Activated naive CD4-positive, alpha-beta T cell treated with anti-CD3 and anti-CD28 coated beads, Interleukin-2, amount 50 U/mL, for 24 hours (primary cell): Measurements from ENCODE around the gene CCDC187.
"Not testable (repeated sequence)": the region's sequence is repeated elsewhere in the genome, so short reads cannot be mapped to it uniquely, and the experiment has no call there.

Experiments used
- H3K27ac Mint-ChIP-seq: one replicate; pipeline ENCODE4 v1.8.0; 2021; ENCODE audit warnings: mild to moderate bottlenecking, mixed read lengths
- H3K27me3 Mint-ChIP-seq: one replicate; pipeline ENCODE4 v1.8.0; 2021; ENCODE audit warnings: mixed read lengths
- H3K36me3 Mint-ChIP-seq: one replicate; pipeline ENCODE4 v1.8.0; 2021; ENCODE audit warnings: mixed read lengths
- H3K4me1 Mint-ChIP-seq: one replicate; pipeline ENCODE4 v1.8.0; 2021; ENCODE audit warnings: mixed read lengths
- H3K4me3 Mint-ChIP-seq: one replicate; pipeline ENCODE4 v1.8.0; 2021; ENCODE audit warnings: mild to moderate bottlenecking, mixed read lengths
- H3K9me3 Mint-ChIP-seq: one replicate; pipeline ENCODE4 v1.8.0; 2021; ENCODE audit warnings: mixed read lengths

CCDC187 gene

DNA sequence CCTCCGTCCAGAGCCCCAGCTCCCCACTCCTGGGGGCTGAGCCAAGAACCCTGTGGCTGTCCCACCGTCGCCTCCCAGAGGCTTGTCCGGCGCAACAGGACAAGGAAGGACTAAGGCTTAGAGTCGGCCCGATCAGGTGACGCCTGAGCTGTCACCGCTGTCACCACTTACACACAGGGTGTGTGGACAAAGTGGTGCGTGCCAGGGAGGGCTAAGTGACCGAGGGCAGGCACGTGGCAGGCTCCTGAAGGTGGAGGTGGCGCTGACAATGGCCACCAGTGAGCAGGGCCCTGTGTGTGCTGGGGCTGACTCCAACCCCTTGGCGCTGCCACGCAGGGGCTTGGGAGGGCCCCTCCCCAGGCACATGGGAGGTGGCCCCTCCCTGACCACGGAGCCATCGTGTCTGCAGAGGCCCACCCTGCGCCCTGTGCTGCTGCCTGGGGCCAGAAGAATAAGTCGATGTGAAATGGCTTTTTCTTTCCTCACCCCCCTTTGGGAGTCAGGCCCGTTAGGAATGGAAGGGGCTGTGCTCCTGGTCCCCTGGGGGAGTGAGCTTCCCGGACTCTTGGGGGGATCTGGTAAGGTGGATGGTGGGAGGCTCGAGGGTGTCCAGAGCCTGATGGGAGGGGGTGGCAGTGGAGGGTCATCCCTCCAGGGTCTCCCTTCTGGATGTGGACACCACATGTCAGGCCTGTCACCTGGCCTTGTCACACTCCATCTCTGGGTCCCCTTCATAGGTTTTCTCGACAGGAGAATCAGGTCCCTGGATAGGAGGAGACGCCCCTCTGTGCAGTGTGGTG lies 20.8 kb upstream of the CCDC187 start:
- Mint-ChIP-seq H3K9me3 (no peaks in the 10 kb centered on the region), H3K4me1 (peaks cover 4% of the 10 kb centered on the region), H3K27ac (no peak overlapping the region), H3K27me3 (no peaks in the 10 kb centered on the region), H3K4me3 (no peak overlapping the region), H3K36me3 (no peaks in the 10 kb centered on the region)

DNA sequence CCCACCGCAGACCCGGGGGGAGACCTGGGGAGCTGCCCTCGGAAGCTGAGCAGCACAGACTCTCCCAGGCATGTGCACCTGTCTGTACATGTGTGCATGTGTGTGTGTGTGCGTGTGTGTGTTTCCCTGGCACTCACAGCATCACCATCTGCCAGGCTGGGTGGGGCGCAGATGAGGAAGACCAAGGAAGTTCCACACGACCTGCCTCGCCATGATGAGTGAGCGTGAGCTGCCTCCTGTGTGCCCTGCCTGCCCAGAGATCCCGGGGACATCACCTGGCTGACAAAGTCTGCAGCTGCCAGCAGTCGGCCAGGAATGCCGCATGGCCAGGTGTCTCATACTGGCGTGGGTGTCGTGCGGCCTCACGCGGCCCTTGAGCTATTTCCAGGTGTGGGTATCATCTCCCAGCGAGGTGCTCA lies 19.5 kb upstream of the CCDC187 start:
- Mint-ChIP-seq H3K27me3 (no peaks in the 10 kb centered on the region), H3K27ac (no peak overlapping the region), H3K36me3 (no peaks in the 10 kb centered on the region), H3K9me3 (no peaks in the 10 kb centered on the region), H3K4me3 (no peak overlapping the region), H3K4me1 (no peaks in the 10 kb centered on the region)

DNA sequence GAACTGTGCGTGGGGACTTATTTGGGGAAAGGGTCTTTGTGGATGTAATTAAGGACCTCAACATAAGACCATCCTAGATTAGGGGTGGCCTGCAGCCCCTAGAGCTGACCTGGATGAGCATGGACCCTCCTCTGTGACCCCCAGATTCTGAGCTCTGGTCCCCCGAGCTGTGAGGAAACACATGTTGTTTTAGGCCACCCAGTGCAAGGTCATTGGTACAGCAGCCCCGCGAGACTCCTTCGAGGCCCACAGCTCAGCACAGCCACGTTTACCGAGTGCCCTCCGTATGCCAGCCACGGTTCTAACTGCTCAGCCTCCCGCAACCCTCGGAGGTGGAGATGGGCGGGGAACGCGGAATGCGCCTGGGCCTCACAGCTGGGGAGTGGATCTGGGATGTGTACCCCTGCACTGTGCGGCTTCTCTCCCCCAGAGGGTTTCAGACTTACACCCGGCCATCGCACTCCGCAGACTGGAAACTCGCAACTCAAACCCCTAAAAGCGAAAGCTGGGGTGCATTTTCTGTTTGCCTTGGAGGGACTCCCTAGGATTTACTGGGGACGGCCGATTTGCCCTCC lies 18.9 kb upstream of the CCDC187 start:
- no peaks in the 10 kb centered on the region for H3K36me3 Mint-ChIP-seq
- no peaks in the 10 kb centered on the region for H3K4me1 Mint-ChIP-seq
- H3K9me3 Mint-ChIP-seq = no peaks in the 10 kb centered on the region
- no peak overlapping the region for H3K27ac Mint-ChIP-seq
- H3K4me3 Mint-ChIP-seq = no peak overlapping the region
- no peaks in the 10 kb centered on the region for H3K27me3 Mint-ChIP-seq

DNA sequence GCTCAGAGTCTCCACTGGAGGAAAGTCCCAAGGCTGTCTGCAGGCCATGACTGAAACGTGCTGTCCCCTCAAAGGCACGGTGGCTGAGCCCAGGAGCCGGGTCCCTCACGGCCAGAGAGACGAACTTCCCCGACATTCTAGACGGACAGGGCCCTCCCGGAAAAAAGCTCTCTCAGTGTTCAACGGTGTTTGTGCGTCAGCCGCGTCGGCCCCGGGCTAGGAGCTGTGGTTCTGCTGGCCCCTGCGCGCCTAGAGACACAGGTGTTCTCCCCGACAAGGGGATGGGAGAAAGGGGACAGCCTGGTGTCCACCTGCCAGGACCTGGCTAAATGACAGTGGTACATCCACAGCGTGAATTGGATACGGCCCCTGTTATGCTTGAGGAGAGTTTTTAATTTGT lies 17.7 kb upstream of the CCDC187 start:
- H3K27ac Mint-ChIP-seq = no peak overlapping the region
- no peak overlapping the region for H3K4me3 Mint-ChIP-seq
- no peaks in the 10 kb centered on the region for H3K27me3 Mint-ChIP-seq
- H3K9me3 Mint-ChIP-seq = no peaks in the 10 kb centered on the region
- no peaks in the 10 kb centered on the region for H3K4me1 Mint-ChIP-seq
- no peaks in the 10 kb centered on the region for H3K36me3 Mint-ChIP-seq

DNA sequence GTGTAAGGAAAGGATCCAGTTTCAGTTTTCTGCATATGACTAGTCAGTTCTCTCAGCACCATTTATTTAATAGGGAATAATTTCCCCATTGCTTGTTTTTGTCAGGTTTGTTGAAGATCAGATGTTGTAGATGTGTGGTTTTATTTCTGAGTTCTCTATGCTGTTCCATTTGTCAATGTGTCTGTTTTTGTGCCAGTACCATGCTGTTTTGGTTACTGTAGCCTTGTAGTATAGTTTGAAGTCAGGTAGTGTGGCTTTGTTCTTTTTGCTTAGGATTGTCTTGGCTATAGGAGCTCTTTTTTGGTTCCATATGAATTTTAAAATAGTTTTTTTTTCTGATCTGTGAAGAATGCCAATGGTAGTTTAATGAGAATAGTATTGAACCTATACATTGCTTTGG lies 17.1 kb upstream of the CCDC187 start:
- H3K4me1 Mint-ChIP-seq, H3K9me3 Mint-ChIP-seq, H3K36me3 Mint-ChIP-seq, H3K27me3 Mint-ChIP-seq, H3K4me3 Mint-ChIP-seq, H3K27ac Mint-ChIP-seq: not testable (repeated sequence)

DNA sequence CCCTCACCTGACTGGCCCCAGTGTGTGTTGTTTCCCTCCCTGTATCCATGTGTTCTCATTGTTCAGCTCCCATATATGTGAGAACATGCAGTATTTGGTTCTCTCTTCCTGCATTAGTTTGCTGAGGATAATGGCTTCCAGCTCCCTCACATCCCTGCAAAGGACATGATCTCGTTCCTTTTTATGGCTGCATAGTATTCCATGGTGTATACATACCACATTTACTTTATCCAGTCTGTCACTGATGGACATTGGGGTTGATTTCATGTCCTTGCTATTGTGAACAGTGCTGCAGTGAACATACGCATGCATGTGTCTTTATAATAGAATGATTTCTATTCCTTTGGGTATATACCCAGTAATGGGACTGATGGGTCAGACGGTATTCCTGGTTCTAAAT lies 16.1 kb upstream of the CCDC187 start:
- not testable (repeated sequence) for H3K4me3 Mint-ChIP-seq, H3K9me3 Mint-ChIP-seq, H3K4me1 Mint-ChIP-seq, H3K27me3 Mint-ChIP-seq, H3K36me3 Mint-ChIP-seq
- H3K27ac Mint-ChIP-seq = peak overlapping the region; percentile 24

DNA sequence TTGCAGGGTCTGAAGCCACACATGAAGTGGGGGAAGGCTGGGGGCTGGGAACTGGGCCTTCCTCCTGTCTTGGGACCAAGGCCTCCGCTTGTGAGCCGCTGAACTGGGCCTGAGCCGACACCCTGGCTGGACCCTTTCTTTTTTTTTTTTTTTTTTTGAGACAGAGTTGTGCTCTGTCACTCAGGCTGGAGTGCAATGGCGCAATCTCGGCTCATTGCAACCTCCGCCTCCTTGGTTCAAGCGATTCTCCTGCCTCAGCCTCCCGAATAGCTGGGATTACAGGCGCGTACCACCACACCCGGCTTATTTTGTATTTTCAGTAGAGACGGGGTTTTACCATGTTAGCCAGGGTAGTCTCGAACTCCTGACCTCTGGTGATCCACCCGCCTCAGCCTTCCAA lies 15.3 kb upstream of the CCDC187 start:
- H3K27me3 Mint-ChIP-seq, H3K36me3 Mint-ChIP-seq, H3K4me3 Mint-ChIP-seq, H3K4me1 Mint-ChIP-seq, H3K9me3 Mint-ChIP-seq, H3K27ac Mint-ChIP-seq: not testable (repeated sequence)

DNA sequence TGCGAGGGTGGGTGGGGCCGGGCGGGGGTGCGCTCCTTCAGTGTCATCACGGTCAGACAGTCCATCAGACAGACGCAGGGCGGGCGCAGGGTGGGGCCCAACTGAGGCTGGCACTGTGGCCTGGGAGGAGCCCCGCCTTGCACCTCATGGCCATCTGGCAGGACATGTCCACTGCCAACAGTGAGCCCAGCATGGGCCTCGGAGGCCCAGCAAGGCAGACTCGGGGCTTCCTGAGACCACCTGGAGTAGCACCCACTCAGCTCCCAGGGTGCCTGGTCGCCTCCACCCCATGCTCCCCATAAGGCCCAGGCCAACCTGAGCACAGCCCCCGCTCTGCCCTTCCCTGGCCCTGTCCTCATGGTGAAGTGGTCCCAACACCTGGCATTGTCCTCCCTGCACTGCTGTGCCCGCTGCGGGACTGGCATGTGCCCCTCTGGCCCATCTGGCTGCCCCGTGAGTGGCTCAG lies 14.9 kb upstream of the CCDC187 start:
- Mint-ChIP-seq H3K9me3 (no peaks in the 10 kb centered on the region), H3K27ac (no peak overlapping the region), H3K27me3 (peaks cover 2% of the 10 kb centered on the region), H3K4me1 (no peaks in the 10 kb centered on the region), H3K36me3 (no peaks in the 10 kb centered on the region), H3K4me3 (no peak overlapping the region)

DNA sequence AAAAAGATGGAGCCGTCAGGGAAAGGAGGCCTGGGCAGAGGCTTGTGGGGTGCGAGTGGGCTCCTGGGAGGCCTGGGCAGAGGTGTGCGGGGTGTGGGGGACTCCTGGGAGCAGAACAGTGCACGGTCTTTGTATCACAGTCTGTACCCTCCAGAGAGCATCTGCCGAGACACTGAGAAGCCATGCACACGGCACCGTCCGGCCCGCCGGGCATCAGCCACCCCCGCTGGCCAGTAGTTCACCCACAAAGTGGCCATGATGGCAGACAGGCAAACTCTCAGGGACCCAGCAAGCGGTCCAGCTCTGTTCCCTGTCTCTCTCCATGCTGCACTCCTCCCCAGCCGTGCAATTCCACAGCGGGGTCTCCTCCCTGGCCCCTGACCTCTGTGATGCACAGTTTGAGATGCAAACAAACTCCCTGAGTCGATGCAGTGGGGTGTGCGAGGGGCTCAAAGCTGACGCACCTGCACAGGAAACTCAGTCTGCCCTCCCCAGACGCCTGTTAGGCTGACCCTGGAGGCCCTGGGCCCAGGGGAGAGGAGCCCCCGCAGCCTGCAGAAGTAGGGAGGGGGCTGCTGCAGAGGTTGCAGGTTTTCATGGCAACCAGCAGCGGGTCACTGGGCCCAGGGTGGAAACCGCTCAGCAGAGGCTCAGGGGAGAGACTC lies 14.3 kb upstream of the CCDC187 start:
- H3K4me3 Mint-ChIP-seq = no peak overlapping the region
- no peaks in the 10 kb centered on the region for H3K4me1 Mint-ChIP-seq
- H3K36me3 Mint-ChIP-seq = no peaks in the 10 kb centered on the region
- no peak overlapping the region for H3K27ac Mint-ChIP-seq
- H3K27me3 Mint-ChIP-seq = peaks cover 2% of the 10 kb centered on the region
- no peaks in the 10 kb centered on the region for H3K9me3 Mint-ChIP-seq

DNA sequence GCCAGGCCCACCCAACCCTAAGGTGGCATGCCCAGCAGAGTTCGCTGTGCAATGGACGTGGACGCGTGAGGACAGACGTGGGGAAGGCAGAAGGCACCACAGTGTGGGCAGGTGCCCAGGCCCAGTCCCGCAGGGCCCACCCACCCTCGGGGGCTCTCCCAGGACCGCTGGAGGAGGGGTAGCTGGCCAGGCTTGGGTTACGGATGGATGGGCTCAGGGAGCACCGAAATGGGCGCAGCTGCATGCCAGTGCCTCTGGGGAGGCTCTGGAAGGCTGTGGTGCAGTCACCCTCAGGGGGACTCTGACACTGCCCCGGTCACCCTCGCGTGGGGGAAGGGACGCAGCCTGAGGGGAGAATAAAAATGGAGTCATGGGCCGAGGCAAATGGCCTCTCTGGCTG lies 13.8 kb upstream of the CCDC187 start:
- no peak overlapping the region for H3K4me3 Mint-ChIP-seq
- peaks cover 2% of the 10 kb centered on the region for H3K27me3 Mint-ChIP-seq
- no peak overlapping the region for H3K27ac Mint-ChIP-seq
- H3K9me3 Mint-ChIP-seq = no peaks in the 10 kb centered on the region
- no peaks in the 10 kb centered on the region for H3K36me3 Mint-ChIP-seq
- H3K4me1 Mint-ChIP-seq = no peaks in the 10 kb centered on the region

DNA sequence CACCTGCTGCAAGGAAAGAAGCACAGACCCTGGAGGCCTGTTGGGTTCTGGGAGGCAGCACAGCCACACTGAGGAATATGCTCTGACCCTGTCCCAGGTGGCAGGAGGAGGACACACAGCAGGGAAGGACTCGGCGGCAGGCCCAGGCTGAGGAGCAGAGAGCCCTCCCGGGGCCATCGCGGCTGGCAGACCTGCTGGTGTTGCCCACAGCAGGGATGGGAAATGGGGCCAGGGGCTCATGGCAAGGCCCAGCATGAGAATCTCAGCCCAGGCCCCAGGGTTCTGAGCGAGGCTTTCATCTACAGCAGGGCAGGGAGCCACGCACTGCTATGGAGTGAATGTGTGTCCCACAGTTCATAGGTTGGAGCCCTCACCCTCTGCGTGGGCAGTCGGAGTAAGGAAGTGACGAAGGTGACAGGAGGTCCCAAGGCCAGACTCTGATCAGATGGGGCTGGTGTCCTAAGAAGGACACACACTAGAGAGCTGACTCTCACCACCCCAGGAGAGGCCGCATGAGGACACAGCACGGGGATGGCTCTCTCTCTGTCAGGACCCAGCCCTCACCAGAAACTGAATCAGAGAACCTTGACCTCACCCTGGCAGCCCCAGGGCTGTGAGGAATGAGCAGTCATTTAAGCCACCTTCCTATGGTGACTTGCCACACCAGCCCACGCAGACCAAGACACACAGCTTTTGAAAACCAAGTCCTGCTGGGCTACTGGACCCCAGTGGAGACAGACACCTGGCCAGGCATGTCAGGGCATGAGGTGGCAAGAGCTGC lies 13.2 kb upstream of the CCDC187 start:
- Mint-ChIP-seq H3K4me3 (no peak overlapping the region), H3K9me3 (no peaks in the 10 kb centered on the region)

DNA sequence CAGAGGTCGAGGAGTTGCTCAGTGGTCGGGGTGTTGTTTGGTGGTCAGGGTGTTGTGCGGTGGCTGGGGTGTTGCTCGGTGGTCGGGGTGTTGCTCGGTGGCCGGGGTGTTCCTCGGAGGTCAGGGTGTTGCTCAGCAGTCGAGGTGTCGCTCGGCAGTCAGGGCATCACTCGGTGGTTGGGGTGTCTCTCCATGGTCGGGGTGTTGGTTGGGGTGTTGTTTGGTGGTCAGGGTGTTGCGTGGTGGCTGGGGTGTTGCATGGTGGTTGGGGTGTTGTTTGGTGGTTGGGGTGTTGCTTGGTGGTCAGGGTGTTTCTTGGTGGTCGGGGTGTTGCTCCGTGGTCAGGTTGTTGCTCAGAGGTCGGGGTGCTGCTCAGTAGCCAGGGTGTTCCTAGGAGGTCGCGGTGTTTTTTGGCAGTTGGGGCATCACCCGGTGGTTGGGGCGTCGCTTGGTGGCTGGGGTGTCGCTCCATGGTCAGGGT lies 12.4 kb upstream of the CCDC187 start:
- Mint-ChIP-seq H3K27ac (peak overlapping the region; percentile 90), H3K4me3 (no peak overlapping the region), H3K36me3 (no peaks in the 10 kb centered on the region), H3K4me1 (no peaks in the 10 kb centered on the region), H3K9me3 (no peaks in the 10 kb centered on the region), H3K27me3 (peaks cover 2% of the 10 kb centered on the region)

More for the DNA sequence above, 13.2 kb upstream of the CCDC187 start:
- H3K4me1 Mint-ChIP-seq = no peaks in the 10 kb centered on the region
- no peaks in the 10 kb centered on the region for H3K36me3 Mint-ChIP-seq
- no peak overlapping the region for H3K27ac Mint-ChIP-seq
- H3K27me3 Mint-ChIP-seq = peaks cover 2% of the 10 kb centered on the region

DNA sequence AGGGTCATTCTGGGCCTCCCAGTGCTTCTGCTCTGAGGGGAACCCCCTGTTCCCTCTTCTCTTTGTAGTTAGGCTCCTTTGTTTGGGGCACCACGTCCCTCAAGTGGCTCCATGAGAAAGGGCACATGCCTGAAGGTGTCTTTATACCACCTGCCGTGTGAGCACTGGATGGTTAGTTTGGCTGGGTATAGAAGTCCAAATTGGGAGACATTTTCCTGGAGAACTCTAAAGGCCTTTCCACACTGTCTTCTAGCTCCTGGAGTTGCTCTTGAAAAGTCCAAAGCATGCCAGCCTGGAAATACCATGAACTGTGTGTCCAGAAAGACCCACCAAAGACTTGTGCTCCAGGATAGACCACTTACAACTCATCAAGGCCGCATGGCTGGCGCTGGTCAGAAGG lies 11.1 kb upstream of the CCDC187 start:
- H3K4me3 Mint-ChIP-seq = no peak overlapping the region
- H3K9me3 Mint-ChIP-seq = no peaks in the 10 kb centered on the region
- no peaks in the 10 kb centered on the region for H3K4me1 Mint-ChIP-seq
- H3K27ac Mint-ChIP-seq = no peak overlapping the region
- peaks cover 2% of the 10 kb centered on the region for H3K27me3 Mint-ChIP-seq
- no peaks in the 10 kb centered on the region for H3K36me3 Mint-ChIP-seq

DNA sequence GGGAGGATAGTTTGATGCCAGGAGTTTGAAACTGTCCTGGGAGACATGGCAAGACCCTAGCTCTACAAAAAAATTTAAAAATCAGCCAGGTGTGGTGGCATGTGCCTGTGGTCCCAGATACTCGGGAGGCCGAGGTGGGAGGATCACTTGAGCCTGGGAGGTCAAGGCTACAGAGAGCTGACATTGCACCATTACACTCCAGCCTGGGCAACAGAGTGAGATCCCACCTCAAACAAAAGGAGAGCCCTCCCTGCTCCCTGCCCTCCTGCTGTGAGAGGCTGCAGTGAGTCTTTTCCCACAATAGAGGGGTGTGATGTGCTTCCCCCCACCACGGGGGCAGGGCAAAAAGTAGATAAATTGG lies 10.1 kb upstream of the CCDC187 start:
- peaks cover 2% of the 10 kb centered on the region for H3K27me3 Mint-ChIP-seq
- H3K9me3 Mint-ChIP-seq = no peaks in the 10 kb centered on the region
- no peaks in the 10 kb centered on the region for H3K36me3 Mint-ChIP-seq

DNA sequence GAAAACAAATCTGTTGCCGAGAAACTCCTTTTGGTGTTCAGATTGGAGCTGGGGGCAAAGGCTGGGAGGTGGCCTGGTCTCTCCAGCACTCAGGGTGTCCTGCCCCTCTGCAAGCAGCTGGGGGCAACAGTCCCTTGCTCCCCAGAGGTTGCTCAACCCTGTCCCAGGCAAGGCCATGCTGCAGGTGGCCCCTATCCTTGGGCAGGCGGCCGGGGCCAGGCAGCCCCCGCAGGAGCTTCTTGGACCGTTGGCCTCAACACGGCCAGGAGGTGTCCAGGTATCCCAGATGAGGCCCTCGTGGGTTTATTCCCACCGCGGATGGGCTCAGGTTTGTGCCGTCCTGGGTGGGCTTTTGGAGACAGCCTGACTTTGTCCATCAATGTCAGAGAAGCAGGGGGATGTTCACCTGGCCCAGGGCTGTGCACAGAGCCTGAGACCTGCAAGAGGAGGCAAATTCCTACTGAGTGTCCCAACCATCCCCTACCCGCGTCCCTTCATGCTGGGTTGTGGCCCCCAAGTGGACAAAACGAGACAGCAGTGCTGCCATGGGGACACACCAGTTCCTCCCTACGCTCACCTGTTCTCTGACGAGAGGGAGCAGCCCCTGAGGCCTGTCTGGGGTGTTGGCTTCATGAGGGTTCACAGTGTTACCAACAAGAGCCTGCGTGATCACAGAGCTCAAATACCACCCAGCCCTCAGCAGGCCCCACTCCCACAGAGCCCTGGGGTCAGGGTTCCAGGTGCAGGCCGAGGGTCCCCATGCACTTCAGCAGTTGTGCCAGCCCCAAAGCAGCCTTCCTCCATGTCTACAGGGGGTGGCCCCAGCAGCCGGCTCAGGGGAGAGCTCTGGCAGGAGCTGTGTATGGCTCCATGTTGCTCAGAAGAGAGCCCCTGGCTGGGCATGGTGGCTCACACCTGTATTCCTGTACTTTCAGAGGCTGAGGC lies 9.5 kb upstream of the CCDC187 start:
- H3K27me3 Mint-ChIP-seq = peaks cover 2% of the 10 kb centered on the region
- H3K27ac Mint-ChIP-seq = no peak overlapping the region
- no peak overlapping the region for H3K4me3 Mint-ChIP-seq

More for the DNA sequence above, 10.1 kb upstream of the CCDC187 start:
- Mint-ChIP-seq H3K4me1 (no peaks in the 10 kb centered on the region), H3K4me3 (no peak overlapping the region), H3K27ac (no peak overlapping the region)

More for the DNA sequence above, 9.5 kb upstream of the CCDC187 start:
- no peaks in the 10 kb centered on the region for H3K36me3 Mint-ChIP-seq
- no peaks in the 10 kb centered on the region for H3K4me1 Mint-ChIP-seq
- no peaks in the 10 kb centered on the region for H3K9me3 Mint-ChIP-seq
